HFFc6 (cell line): ENCODE data around the gene NPIPB12. TPM values are rescaled to one million over a fixed set of nuclear protein-coding genes. Genes with fewer than 3 reads are reported as not detected.
"Not testable (repeated sequence)": the region's sequence is repeated elsewhere in the genome, so short reads cannot be mapped to it uniquely, and the experiment has no call there.

Experiments
- DNase-seq: peaks from one replicate; pipeline ENCODE4 v3.0.0-alpha.2; 2018
- H3K27ac Mint-ChIP-seq: 2 replicates; pipeline ENCODE4 v1.8.0; 2020; ENCODE audit warnings: mild to moderate bottlenecking, mixed read lengths
- H3K27me3 Mint-ChIP-seq: 2 replicates; pipeline ENCODE4 v1.8.0; 2021; ENCODE audit warnings: mild to moderate bottlenecking, moderate library complexity, mixed read lengths; ENCODE audit not compliant: insufficient read depth
- H3K36me3 Mint-ChIP-seq: 2 replicates; pipeline ENCODE4 v1.8.0; 2021; ENCODE audit warnings: low read depth, mixed read lengths
- H3K4me1 Mint-ChIP-seq: 2 replicates; pipeline ENCODE4 v1.8.0; 2020; ENCODE audit warnings: low read depth, mixed read lengths
- H3K4me3 Mint-ChIP-seq: 2 replicates; pipeline ENCODE4 v1.8.0; 2020; ENCODE audit warnings: mild to moderate bottlenecking, moderate library complexity, mixed read lengths
- H3K9me3 Mint-ChIP-seq: 2 replicates; pipeline ENCODE4 v1.8.0; 2020; ENCODE audit warnings: mild to moderate bottlenecking, mixed read lengths
- total RNA-seq, 6 experiments: library from RNA; stranded (reverse); fragmentation: NEBNext Ultra II Directional; extraction: Animal tissue kit (Norgen Biotek cat#: 25700); gene quantifications; 2 replicates in 1 of 6; 3 replicates in 5 of 6; pipeline ENCODE4 v1.2.3, GENCODE V29; 2021

The NPIPB12 gene
- total RNA-seq, 6 experiments from 2014 or later = 13.7 to 19.4 (median 14.3) TPM

GRCh38 chr16:29453754-29454153, 52.5 kb downstream of the NPIPB12 start:
- H3K4me3 Mint-ChIP-seq, H3K27ac Mint-ChIP-seq, H3K9me3 Mint-ChIP-seq, DNase-seq, H3K27me3 Mint-ChIP-seq, H3K36me3 Mint-ChIP-seq, H3K4me1 Mint-ChIP-seq: not testable (repeated sequence)

Other genes starting within 250 kb of the NPIPB12 start
- under 1 TPM; 0.29 to 0.64 (median 0.41) TPM for gene NPIPB11, start 99.7 kb downstream of the NPIPB12 start, total RNA-seq
- 1 to 10 TPM; 3.3 to 6.5 (median 5.1) TPM for gene BOLA2, start 52.1 kb downstream of the NPIPB12 start, total RNA-seq
- 10 to 100 TPM; 17.3 to 29.4 (median 23.0) TPM for gene SLX1B, start 51.9 kb downstream of the NPIPB12 start, total RNA-seq
- gene SULT1A4, start 46.5 kb downstream of the NPIPB12 start, total RNA-seq = 1 to 10 TPM in 1 of 6 experiments, under 1 TPM in 5; 0.35 to 2.1 (median 0.42) TPM
- under 1 TPM in 5 of 6 experiments, not detected in 1; 0.06 to 0.20 (median 0.12) TPM for gene SPN, start 156.8 kb upstream of the NPIPB12 start, total RNA-seq
- 10 to 100 TPM in 3 of 6 experiments, 1 to 10 TPM in 3; 3.0 to 12.4 (median 10.3) TPM for gene QPRT, start 172.8 kb upstream of the NPIPB12 start, total RNA-seq
- gene C16orf54, start 239.6 kb upstream of the NPIPB12 start, total RNA-seq = not detected